B cell (primary cell): ENCODE measurements around the gene NMNAT2. TPM values are rescaled to one million over a fixed set of nuclear protein-coding genes. Genes with fewer than 3 reads are reported as not detected.

Experiments
- ATAC-seq: fragments of 200-7000 bp; cut with Tn5 transposase; one replicate; pipeline ENCODE4 v1.10.0; 2021; ENCODE audit warnings: low read depth, mild to moderate bottlenecking, moderate number of reproducible peaks, moderate library complexity
- CTCF ChIA-PET: fragments of 350-600 bp; sonication (Branson Sonifier 250); formaldehyde crosslinking; loops from one replicate; lab custom pipeline; 2021; ENCODE audit warnings: antibody characterized with exemption, inconsistent platforms; lab: Charles Lee
- POLR2A ChIA-PET: fragments of 350-600 bp; sonication (Branson Sonifier 250); formaldehyde crosslinking; loops from one replicate; lab custom pipeline; 2021; ENCODE audit warnings: antibody characterized with exemption; lab: Charles Lee
- DNase-seq: peaks from one replicate; pipeline ENCODE4 v3.0.0; 2013
- H2AFZ ChIP-seq: 2 replicates; pipeline ENCODE4 v1.6.1; 2012; ENCODE audit warnings: mild to moderate bottlenecking, low read depth, low read length; ENCODE audit not compliant: insufficient read depth, poor library complexity, severe bottlenecking
- H3K27ac ChIP-seq, 2 donors: 1 replicate in 1 of 2; 2 replicates in 1 of 2; pipeline ENCODE4 v1.5.1; 2012 to 2013; ENCODE audit warnings: low read length in 2 of 2, mild to moderate bottlenecking in 2 of 2, moderate library complexity in 1 of 2
- H3K27me3 ChIP-seq, 4 experiments: fragments of 200-600 bp in 1 of 4; sonication (generic) in 1 of 4; replicated peaks in 1 of 4; 1 replicate in 2 of 4; 2 replicates in 2 of 4; pipeline versions ENCODE4 v1.6.1 to v1.7.0; 2013 to 2016; ENCODE audit warnings: low read length in 3 of 4, mild to moderate bottlenecking in 2 of 4, mixed read lengths in 1 of 4, moderate library complexity in 1 of 4; ENCODE audit not compliant: insufficient read depth in 4 of 4, control insufficient read depth in 3 of 4; ENCODE audit errors: control extremely low read depth in 1 of 4
- H3K36me3 ChIP-seq, 2 experiments: replicated peaks in 1 of 2; 1 replicate in 1 of 2; 2 replicates in 1 of 2; pipeline versions ENCODE4 v1.6.1 to v1.7.1; 2013; ENCODE audit warnings: low read length in 1 of 2; ENCODE audit not compliant: insufficient read depth in 2 of 2, control insufficient read depth in 1 of 2; ENCODE audit errors: control extremely low read depth in 1 of 2, extremely low read depth in 1 of 2
- H3K4me1 ChIP-seq, 2 donors: fragments of 200-600 bp in 1 of 2; sonication (generic) in 1 of 2; 1 replicate in 1 of 2; 2 replicates in 1 of 2; pipeline versions ENCODE4 v1.5.1 to v1.6.1; 2013 to 2017; ENCODE audit warnings: low read length in 2 of 2; ENCODE audit not compliant: control insufficient read depth in 2 of 2, insufficient read depth in 2 of 2
- H3K4me2 ChIP-seq: replicated peaks from 2 replicates; pipeline ENCODE3; 2012; ENCODE audit warnings: mild to moderate bottlenecking, low read depth, low read length; ENCODE audit not compliant: poor library complexity, severe bottlenecking
- H3K4me3 ChIP-seq, 5 experiments: fragments of 200-600 bp in 1 of 5; sonication (generic) in 1 of 5; 1 replicate in 3 of 5; 2 replicates in 2 of 5; pipeline versions ENCODE4 v1.5.1 to v1.7.0; 2011 to 2016; ENCODE audit warnings: low read length in 4 of 5, mild to moderate bottlenecking in 4 of 5, low read depth in 2 of 5, control low read depth in 1 of 5, moderate library complexity in 1 of 5; ENCODE audit not compliant: insufficient read depth in 1 of 5; ENCODE audit errors: control extremely low read depth in 1 of 5, extremely low read depth in 1 of 5
- H3K79me2 ChIP-seq: fragments of 200-600 bp; sonication (generic); one replicate; pipeline ENCODE4 v1.6.0; 2016; ENCODE audit warnings: low read length; ENCODE audit not compliant: control insufficient read depth, insufficient read depth
- H3K9ac ChIP-seq: fragments of 200-600 bp; sonication (generic); 2 replicates; pipeline ENCODE4 v1.6.1; 2017; ENCODE audit warnings: mild to moderate bottlenecking, low read length, moderate library complexity
- H3K9me3 ChIP-seq, 3 donors: one replicate each; pipeline versions ENCODE4 v1.6.1 to v1.7.1; 2013; ENCODE audit warnings: low read length in 2 of 3; ENCODE audit not compliant: control insufficient read depth in 2 of 3, insufficient read depth in 1 of 3; ENCODE audit errors: control extremely low read depth in 1 of 3
- H4K20me1 ChIP-seq: 2 replicates; pipeline ENCODE4 v1.6.0; 2012; ENCODE audit warnings: mild to moderate bottlenecking, low read length; ENCODE audit not compliant: insufficient read depth, control insufficient read depth, poor library complexity, severe bottlenecking
- H3K27ac Mint-ChIP-seq: one replicate; pipeline ENCODE4 v1.8.0; 2021; ENCODE audit warnings: mixed read lengths
- H3K27me3 Mint-ChIP-seq: one replicate; pipeline ENCODE4 v1.8.0; 2021; ENCODE audit warnings: mixed read lengths
- H3K4me1 Mint-ChIP-seq: one replicate; pipeline ENCODE4 v1.8.0; 2021; ENCODE audit warnings: mixed read lengths
- H3K4me3 Mint-ChIP-seq: one replicate; pipeline ENCODE4 v1.8.0; 2021; ENCODE audit warnings: mixed read lengths
- H3K9me3 Mint-ChIP-seq: one replicate; pipeline ENCODE4 v1.8.0; 2022; ENCODE audit warnings: mixed read lengths; ENCODE audit not compliant: insufficient read depth
- CTCF ChIP-seq: fragments of 200-600 bp; IDR thresholded peaks from one replicate; pipeline ENCODE4 v1.8.0; 2022; ENCODE audit warnings: antibody characterized with exemption, mild to moderate bottlenecking
- EZH2 ChIP-seq: IDR thresholded peaks from 2 replicates; pipeline ENCODE4 v1.6.1; 2012; ENCODE audit warnings: borderline replicate concordance, low read depth, mild to moderate bottlenecking, moderate library complexity, low read length; ENCODE audit not compliant: insufficient read depth, poor library complexity, severe bottlenecking
- WGBS: methylation state at CpG from one replicate; pipeline ENCODE4 v1.1.5; 2013; ENCODE audit warnings: missing lambda C conversion rate; ENCODE audit not compliant: insufficient coverage; 5-methylcytosine and 5-hydroxymethylcytosine counted together
- intact Hi-C: fragments of 100-400 bp; cut with micrococcal nuclease; formaldehyde crosslinking; loops from one replicate; pipeline ENCODE4 v1.10.0; 2022
- polyA plus RNA-seq: library from polyadenylated mRNA; depleted of rRNA; stranded (reverse); fragments of >200 nt; gene quantifications from 2 replicates; pipeline ENCODE4 v1.2.3, GENCODE V29; 2012
- total RNA-seq, 2 donors: library from RNA; stranded (reverse); fragments of 120-200 nt in 1 of 2; gene quantifications; 1 replicate in 1 of 2; 2 replicates in 1 of 2; pipeline versions ENCODE4 v1.2.3 to v1.2.4, GENCODE V29; 2013 to 2022

The NMNAT2 gene
- total and polyA plus RNA-seq, 2 donors (not counting 1 experiment from before 2014, with no cell fraction given): not detected

- Histone ChIP-seq H3K9ac (no peak overlapping the region), H2AFZ (no peak overlapping the region), H3K27me3 (peaks cover 0 to 10% (median 1%) of the 10 kb centered on the region in 4 experiments), H3K4me1 (no peaks in the 10 kb centered on the region), H3K9me3 (no peaks in the 10 kb centered on the region), H3K36me3 (no peaks in the 10 kb centered on the region), H3K79me2 (no peaks in the 10 kb centered on the region), H3K4me2 (no peak overlapping the region), H4K20me1 (no peaks in the 10 kb centered on the region), H3K4me3 (no peak overlapping the region), H3K27ac (no peak overlapping the region)
- no peak overlapping the region for H3K4me3 Mint-ChIP-seq
- intact Hi-C loops: no loop called here
- H3K27me3 Mint-ChIP-seq: peaks cover 43% of the 10 kb centered on the region
- ChIA-PET POLR2A (no interaction called here), CTCF (interaction anchor here (0.7 to 1.3 kb wide), 2 partner anchors 10 to 40 kb away, joined by 3 read pairs; no protein-coding TSS in a partner anchor)
- no peaks in the 10 kb centered on the region for H3K9me3 Mint-ChIP-seq
- no peak overlapping the region for H3K27ac Mint-ChIP-seq
- ATAC-seq (no peak), DNase-seq (no peak)
- no peaks in the 10 kb centered on the region for H3K4me1 Mint-ChIP-seq
- WGBS: 98% methylated on average over 4 of the region's 11 CpGs
- TF ChIP-seq EZH2: no peak
- TF ChIP-seq CTCF: no peak
These were observed 171.1 kb downstream of the NMNAT2 start for GRCh38 chr1:183247066-183247465.

GRCh38 chr1:183246436-183246835 lies 171.7 kb downstream of the NMNAT2 start:
- intact Hi-C loops: no loop called here
- no peaks in the 10 kb centered on the region for H3K36me3 ChIP-seq
- Mint-ChIP-seq H3K27me3 (peaks cover 43% of the 10 kb centered on the region), H3K27ac (no peak overlapping the region), H3K4me1 (no peaks in the 10 kb centered on the region), H3K4me3 (no peak overlapping the region), H3K9me3 (no peaks in the 10 kb centered on the region)
- H3K27ac ChIP-seq: no peak overlapping the region
- H3K79me2 ChIP-seq: no peaks in the 10 kb centered on the region
- TF ChIP-seq EZH2 (no peak), CTCF (no peak)
- no peak for ATAC-seq
- DNase-seq: no peak
- no peak overlapping the region for H3K9ac ChIP-seq
- no peak overlapping the region for H3K4me2 ChIP-seq
- CTCF ChIA-PET: no interaction called here
- H3K27me3 ChIP-seq: peaks cover 0 to 10% (median 1%) of the 10 kb centered on the region in 4 experiments
- H3K4me3 ChIP-seq: no peak overlapping the region
- no peaks in the 10 kb centered on the region for H3K4me1 ChIP-seq
- no peaks in the 10 kb centered on the region for H4K20me1 ChIP-seq
- no peaks in the 10 kb centered on the region for H3K9me3 ChIP-seq
- POLR2A ChIA-PET: no interaction called here
- H2AFZ ChIP-seq: no peak overlapping the region
